WTC11 (cell line): Measurements from ENCODE around the gene IFNK. TPM values are rescaled to one million over a fixed set of nuclear protein-coding genes. Genes with fewer than 3 reads are reported as not detected.

Experiments
- ATAC-seq: fragments of 200-7000 bp; cut with Tn5 transposase; 2 replicates; pipeline ENCODE4 v1.10.0; 2021; ENCODE audit warnings: mild to moderate bottlenecking, moderate library complexity
- CTCF ChIA-PET: fragments of 300-600 bp; sonication (Branson Sonifier 250); formaldehyde crosslinking; loops from one replicate; lab custom pipeline; 2021; ENCODE audit warnings: antibody characterized with exemption; lab: Charles Lee
- POLR2A ChIA-PET: fragments of 350-600 bp; sonication (Branson Sonifier 250); formaldehyde crosslinking; loops from one replicate; lab custom pipeline; 2021; ENCODE audit warnings: antibody characterized with exemption; lab: Charles Lee
- DNase-seq: peaks from one replicate; pipeline ENCODE4 v3.0.0; 2021; ENCODE audit warnings: low spot score
- H3K27ac Mint-ChIP-seq: 2 replicates; pipeline ENCODE4 v1.8.0; 2021; ENCODE audit warnings: mixed read lengths
- H3K27me3 Mint-ChIP-seq: 2 replicates; pipeline ENCODE4 v1.8.0; 2021; ENCODE audit warnings: low read depth, mild to moderate bottlenecking, moderate library complexity, mixed read lengths
- H3K36me3 Mint-ChIP-seq: 2 replicates; pipeline ENCODE4 v1.8.0; 2021; ENCODE audit warnings: mixed read lengths
- H3K4me1 Mint-ChIP-seq: 2 replicates; pipeline ENCODE4 v1.8.0; 2022; ENCODE audit warnings: mixed read lengths
- H3K4me3 Mint-ChIP-seq: 2 replicates; pipeline ENCODE4 v1.8.0; 2021; ENCODE audit warnings: mild to moderate bottlenecking, moderate library complexity, mixed read lengths
- H3K9me3 Mint-ChIP-seq: 2 replicates; pipeline ENCODE4 v1.8.0; 2021; ENCODE audit warnings: mixed read lengths
- CBFB ChIP-seq: sonication (generic); formaldehyde crosslinking; IDR thresholded peaks from 2 replicates; pipeline ENCODE4 v1.8.1; 2022; ENCODE audit warnings: mild to moderate bottlenecking, low read depth, missing genetic modification reagents
- CREM ChIP-seq: sonication (generic); formaldehyde crosslinking; IDR thresholded peaks from 2 replicates; pipeline ENCODE4 v1.8.1; 2022; ENCODE audit warnings: mild to moderate bottlenecking, missing genetic modification reagents, moderate library complexity
- E2F4 ChIP-seq: sonication (generic); formaldehyde crosslinking; IDR thresholded peaks from 2 replicates; pipeline ENCODE4 v1.8.1; 2022; ENCODE audit warnings: low read depth, mild to moderate bottlenecking, moderate library complexity, missing genetic modification reagents, borderline replicate concordance
- E2F5 ChIP-seq: sonication (generic); formaldehyde crosslinking; IDR thresholded peaks from 2 replicates; pipeline ENCODE4 v1.8.1; 2022; ENCODE audit warnings: mild to moderate bottlenecking, moderate library complexity, missing genetic modification reagents
- EMX1 ChIP-seq: fragments of 250-450 bp; sonication (Bioruptor Pico); IDR thresholded peaks from 2 replicates; pipeline ENCODE4 v1.8.0; 2021; ENCODE audit warnings: mild to moderate bottlenecking
- ESRRA ChIP-seq: sonication (generic); formaldehyde crosslinking; IDR thresholded peaks from 2 replicates; pipeline ENCODE4 v1.8.1; 2022; ENCODE audit warnings: mild to moderate bottlenecking, missing genetic modification reagents, borderline replicate concordance
- ETV6 ChIP-seq: sonication (generic); formaldehyde crosslinking; IDR thresholded peaks from 2 replicates; pipeline ENCODE4 v1.8.1; 2022; ENCODE audit warnings: mild to moderate bottlenecking, missing genetic modification reagents
- FOXJ3 ChIP-seq: sonication (generic); formaldehyde crosslinking; IDR thresholded peaks from 2 replicates; pipeline ENCODE4 v1.9.0; 2021; ENCODE audit warnings: missing genetic modification reagents, mild to moderate bottlenecking, borderline replicate concordance
- FOXP4 ChIP-seq: sonication (generic); formaldehyde crosslinking; IDR thresholded peaks from 2 replicates; pipeline ENCODE4 v1.8.0; 2022; ENCODE audit warnings: mild to moderate bottlenecking, missing genetic modification reagents
- JAZF1 ChIP-seq: fragments of 250-450 bp; sonication (Bioruptor Pico); IDR thresholded peaks from 2 replicates; pipeline ENCODE4 v1.9.0; 2021; ENCODE audit warnings: moderate library complexity, mild to moderate bottlenecking, inconsistent platforms
- JUN ChIP-seq: sonication (generic); formaldehyde crosslinking; IDR thresholded peaks from 2 replicates; pipeline ENCODE4 v1.8.0; 2023; ENCODE audit warnings: mild to moderate bottlenecking, missing genetic modification reagents
- MXD4 ChIP-seq: fragments of 250-450 bp; sonication (Bioruptor Pico); IDR thresholded peaks from 2 replicates; pipeline ENCODE4 v1.8.0; 2021; ENCODE audit warnings: mild to moderate bottlenecking, moderate library complexity, borderline replicate concordance
- SP1 ChIP-seq: sonication (generic); formaldehyde crosslinking; conservative IDR thresholded peaks from 2 replicates; pipeline ENCODE4 v1.8.1; 2022; ENCODE audit warnings: missing genetic modification reagents
- TCF7 ChIP-seq: sonication (generic); formaldehyde crosslinking; IDR thresholded peaks from 2 replicates; pipeline ENCODE4 v1.8.0; 2022; ENCODE audit warnings: mild to moderate bottlenecking, low read depth, missing genetic modification reagents, moderate library complexity
- ZBTB43 ChIP-seq: sonication (generic); formaldehyde crosslinking; IDR thresholded peaks from 2 replicates; pipeline ENCODE4 v1.8.1; 2023; ENCODE audit warnings: mild to moderate bottlenecking, missing genetic modification reagents
- ZMAT4 ChIP-seq: fragments of 250-450 bp; sonication (Bioruptor Pico); IDR thresholded peaks from 2 replicates; pipeline ENCODE4 v1.9.0; 2021; ENCODE audit warnings: mild to moderate bottlenecking
- ZNF232 ChIP-seq: sonication (generic); formaldehyde crosslinking; IDR thresholded peaks from 2 replicates; pipeline ENCODE4 v1.8.0; 2022; ENCODE audit warnings: mild to moderate bottlenecking, missing genetic modification reagents
- ZNF281 ChIP-seq: sonication (generic); formaldehyde crosslinking; IDR thresholded peaks from 2 replicates; pipeline ENCODE4 v1.8.0; 2023; ENCODE audit warnings: mild to moderate bottlenecking, missing genetic modification reagents
- total RNA-seq: library from RNA; stranded (reverse); gene quantifications from 3 replicates; pipeline ENCODE4 v1.2.3, GENCODE V29; 2021

The IFNK gene
- total RNA-seq, 1 experiment from 2014 or later: not detected

- POLR2A ChIA-PET: no interaction called here
- Mint-ChIP-seq H3K9me3 (no peaks in the 10 kb centered on the region), H3K27ac (no peak overlapping the region), H3K4me1 (peaks cover 46% of the 10 kb centered on the region), H3K27me3 (peaks cover 3% of the 10 kb centered on the region; the same call in 1 of the 2 replicates), H3K36me3 (no peaks in the 10 kb centered on the region; the same call in 1 of the 2 replicates), H3K4me3 (no peak overlapping the region)
- no peak for TF ChIP-seq ZNF281 (CRISPR knock-in tag)
- TF ChIP-seq E2F4 (CRISPR knock-in tag): no peak
- CTCF ChIA-PET: no interaction called here
- ATAC-seq: no peak
- DNase-seq: no peak
Observed at GRCh38 chr9:27532046-27532445, 8.0 kb downstream of the IFNK start.

- ChIA-PET CTCF (interaction anchor here (2.0 kb wide), 1 partner anchor 200 kb away, joined by 18 read pairs; no protein-coding TSS in a partner anchor), POLR2A (no interaction called here)
- H3K4me3 Mint-ChIP-seq: no peak overlapping the region
- H3K27me3 Mint-ChIP-seq: no peaks in the 10 kb centered on the region
- peaks cover 38% of the 10 kb centered on the region for H3K4me1 Mint-ChIP-seq
- no peaks in the 10 kb centered on the region; the same call in 1 of the 2 replicates for H3K36me3 Mint-ChIP-seq
- ATAC-seq (no peak), DNase-seq (no peak)
- no peak overlapping the region for H3K27ac Mint-ChIP-seq
- H3K9me3 Mint-ChIP-seq: no peaks in the 10 kb centered on the region
- no peak for TF ChIP-seq CBFB (CRISPR knock-in tag)
- TF ChIP-seq ETV6 (CRISPR knock-in tag): no peak
- TF ChIP-seq ZNF232: no peak
- no peak for TF ChIP-seq JAZF1
- TF ChIP-seq FOXP4 (CRISPR knock-in tag): no peak
- TF ChIP-seq, all 79 proteins: peak for 0
Observed at GRCh38 chr9:27533311-27533710, 9.2 kb downstream of the IFNK start.

- H3K27me3 Mint-ChIP-seq: no peaks in the 10 kb centered on the region
- ChIA-PET POLR2A (no interaction called here), CTCF (interaction anchor here (2.0 kb wide), 1 partner anchor 201 kb away, joined by 18 read pairs; no protein-coding TSS in a partner anchor)
- TF ChIP-seq TCF7 (CRISPR knock-in tag) (no peak), MXD4 (CRISPR knock-in tag) (no peak), E2F5 (no peak), ZMAT4 (CRISPR knock-in tag) (no peak), JUN (CRISPR knock-in tag) (no peak), SP1 (CRISPR knock-in tag) (no peak), CREM (CRISPR knock-in tag) (no peak), EMX1 (CRISPR knock-in tag) (no peak), ESRRA (CRISPR knock-in tag) (no peak), FOXJ3 (CRISPR knock-in tag) (no peak), ZBTB43 (CRISPR knock-in tag) (no peak), ZNF281 (CRISPR knock-in tag) (no peak), CBFB (CRISPR knock-in tag) (no peak)
- no peaks in the 10 kb centered on the region; the same call in 1 of the 2 replicates for H3K36me3 Mint-ChIP-seq
- peaks cover 38% of the 10 kb centered on the region for H3K4me1 Mint-ChIP-seq
- H3K4me3 Mint-ChIP-seq: no peak overlapping the region
- no peak overlapping the region for H3K27ac Mint-ChIP-seq
- ATAC-seq (no peak), DNase-seq (no peak)
- no peaks in the 10 kb centered on the region for H3K9me3 Mint-ChIP-seq
Observed at GRCh38 chr9:27534131-27534530, 10.0 kb downstream of the IFNK start.
